Body of pancreas (tissue), 4 donors: ENCODE measurements around the gene DNAJC17. TPM values are rescaled to one million over a fixed set of nuclear protein-coding genes. Genes with fewer than 3 reads are reported as not detected.

ENCODE experiments used
- ATAC-seq: fragments of 150-250 bp; one replicate; pipeline ENCODE4 v1.9.1; 2016
- DNase-seq, 4 donors: peaks; one replicate each; pipeline ENCODE4 v3.0.0-alpha.2; 2019
- H3K27ac ChIP-seq, 4 donors: fragments of 200-600 bp; sonication (generic); 1 replicate in 3 of 4; 2 replicates in 1 of 4; pipeline versions ENCODE4 v1.5.1 to v1.6.1; 2016 to 2019; ENCODE audit warnings: mild to moderate bottlenecking in 1 of 4, mixed read lengths in 1 of 4, moderate library complexity in 1 of 4
- H3K27me3 ChIP-seq, 2 donors: fragments of 200-600 bp; sonication (generic); one replicate each; pipeline ENCODE4 v1.6.0; 2016; ENCODE audit warnings: mild to moderate bottlenecking in 1 of 2
- H3K36me3 ChIP-seq, 2 donors: fragments of 200-600 bp; sonication (generic); replicated peaks in 1 of 2; 2 replicates each; pipeline ENCODE4 v1.5.1; 2016; ENCODE audit warnings: low read depth in 2 of 2; ENCODE audit not compliant: insufficient read depth in 1 of 2
- H3K4me1 ChIP-seq: fragments of 200-600 bp; sonication (generic); one replicate; pipeline ENCODE4 v1.6.0; 2016
- H3K4me3 ChIP-seq, 2 donors: fragments of 200-600 bp; sonication (generic); 1 replicate in 1 of 2; 2 replicates in 1 of 2; pipeline ENCODE4 v1.5.1; 2016 to 2019
- H3K9me3 ChIP-seq, 3 donors: fragments of 200-600 bp; sonication (generic); 1 replicate in 2 of 3; 2 replicates in 1 of 3; pipeline ENCODE4 v1.5.1; 2016
- CTCF ChIP-seq, 7 experiments: fragments of 450-650 bp in 4 of 7; fragments of 200-600 bp in 3 of 7; sonication (generic) in 3 of 7; IDR thresholded peaks; one replicate each; pipeline ENCODE4 v1.5.1; 2016 to 2019; ENCODE audit warnings: antibody characterized with exemption in 7 of 7
- POLR2A ChIP-seq, 3 donors: fragments of 450-650 bp; IDR thresholded peaks; one replicate each; pipeline ENCODE4 v1.6.1; 2016; ENCODE audit warnings: antibody characterized with exemption in 3 of 3, mild to moderate bottlenecking in 2 of 3
- WGBS, 2 donors: methylation state at CpG; one replicate each; pipeline ENCODE4 v1.1.5; 2017; 5-methylcytosine and 5-hydroxymethylcytosine counted together
- intact Hi-C: fragments of 100-400 bp; cut with DNase I; formaldehyde crosslinking; loops from one replicate; pipeline ENCODE4 v1.15.1; 2023
- total RNA-seq, 2 donors: library from RNA; depleted of rRNA; stranded (reverse); fragments of >200 nt; gene quantifications; one replicate each; pipeline ENCODE4 v1.1.0, GENCODE V29; 2016

Gene DNAJC17
- total RNA-seq, 2 donors from 2014 or later, result 18.7 to 36.6 TPM

GRCh38 chr15:40723919-40724318 is 83.4 kb downstream of the DNAJC17 start:
- Histone ChIP-seq H3K4me1 (no peaks in the 10 kb centered on the region), H3K36me3 (no peaks in the 10 kb centered on the region), H3K27me3 (no peaks in the 10 kb centered on the region), H3K9me3 (no peaks in the 10 kb centered on the region), H3K4me3 (no peak overlapping the region), H3K27ac (no peak overlapping the region)
- TF ChIP-seq POLR2A (IDR thresholded peaks at IDR 0.05) (no peak), CTCF (IDR thresholded peaks at IDR 0.05) (no peak)
- DNase-seq, result no peak
- 60 to 63% methylated on average over 2 of the region's 2 CpGs for WGBS, 2 donors
- no peak for ATAC-seq
- intact Hi-C loops, result no loop called here

GRCh38 chr15:40722934-40723333 is 84.3 kb downstream of the DNAJC17 start:
- H3K4me3 ChIP-seq, result no peak overlapping the region
- WGBS, 2 donors, result 80 to 82% methylated on average over 2 of the region's 2 CpGs
- no peak for DNase-seq
- H3K27ac ChIP-seq, result no peak overlapping the region
- no peaks in the 10 kb centered on the region for H3K36me3 ChIP-seq
- TF ChIP-seq CTCF (IDR thresholded peaks at IDR 0.05), result no peak
- TF ChIP-seq POLR2A (IDR thresholded peaks at IDR 0.05), result no peak
- H3K4me1 ChIP-seq, result no peaks in the 10 kb centered on the region
- H3K27me3 ChIP-seq, result no peaks in the 10 kb centered on the region
- ATAC-seq, result no peak
- H3K9me3 ChIP-seq, result no peaks in the 10 kb centered on the region
- intact Hi-C loops, result no loop called here

- no peak for DNase-seq
- no peak for ATAC-seq
- no peaks in the 10 kb centered on the region for H3K4me1 ChIP-seq
- H3K9me3 ChIP-seq, result no peaks in the 10 kb centered on the region
- no peak overlapping the region for H3K27ac ChIP-seq
- H3K27me3 ChIP-seq, result no peaks in the 10 kb centered on the region
- TF ChIP-seq POLR2A (IDR thresholded peaks at IDR 0.05) (no peak), CTCF (IDR thresholded peaks at IDR 0.05) (no peak)
- intact Hi-C loops, result no loop called here
- 79 to 84% methylated on average over 4 of the region's 4 CpGs for WGBS, 2 donors
- no peak overlapping the region for H3K4me3 ChIP-seq
- H3K36me3 ChIP-seq, result no peaks in the 10 kb centered on the region
Observed at GRCh38 chr15:40722354-40722753, 84.9 kb downstream of the DNAJC17 start.

- ATAC-seq, result no peak
- H3K4me3 ChIP-seq, result no peak overlapping the region
- H3K27ac ChIP-seq, result no peak overlapping the region
- intact Hi-C loops, result no loop called here
- no peaks in the 10 kb centered on the region for H3K36me3 ChIP-seq
- TF ChIP-seq CTCF (IDR thresholded peaks at IDR 0.05), result no peak
- TF ChIP-seq POLR2A (IDR thresholded peaks at IDR 0.05), result no peak
- H3K9me3 ChIP-seq, result no peaks in the 10 kb centered on the region
- no peak for DNase-seq
- H3K4me1 ChIP-seq, result no peaks in the 10 kb centered on the region
- 77 to 85% methylated on average over 1 of the region's 1 CpG for WGBS, 2 donors
- no peaks in the 10 kb centered on the region for H3K27me3 ChIP-seq
Observed at GRCh38 chr15:40721701-40722100, 85.6 kb downstream of the DNAJC17 start.

- no peak for TF ChIP-seq CTCF (IDR thresholded peaks at IDR 0.05)
- TF ChIP-seq POLR2A (IDR thresholded peaks at IDR 0.05), result no peak
- no peaks in the 10 kb centered on the region for H3K9me3 ChIP-seq
- H3K36me3 ChIP-seq, result no peaks in the 10 kb centered on the region
- H3K4me1 ChIP-seq, result no peaks in the 10 kb centered on the region
- 88 to 91% methylated on average over 6 of the region's 6 CpGs for WGBS, 2 donors
- DNase-seq (no peak), ATAC-seq (no peak)
- no peak overlapping the region for H3K27ac ChIP-seq
- no peak overlapping the region for H3K4me3 ChIP-seq
- H3K27me3 ChIP-seq, result no peaks in the 10 kb centered on the region
- intact Hi-C loops, result no loop called here
Observed at GRCh38 chr15:40716165-40716564, 91.1 kb downstream of the DNAJC17 start.
